NB4 (cell line): ENCODE results near the gene OXNAD1.

Experiments used
- MYC ChIP-seq: IDR thresholded peaks from 2 replicates; pipeline ENCODE4 v1.6.1; 2011; ENCODE audit warnings: low read depth, low read length
- POLR2A ChIP-seq: IDR thresholded peaks from 2 replicates; pipeline ENCODE4 v1.6.1; 2011; ENCODE audit warnings: mild to moderate bottlenecking; ENCODE audit not compliant: insufficient read length; ENCODE audit errors: extremely low read depth
- TF ChIP-seq, protein P1 (sequence below): IDR thresholded peaks from one replicate; pipeline ENCODE4 v1.5.1; 2012; ENCODE audit warnings: low read depth, low read length
- TF ChIP-seq, protein P2 (sequence below): IDR thresholded peaks from 2 replicates; pipeline ENCODE4 v1.6.1; 2011; ENCODE audit warnings: low read depth, low read length

DNA sequence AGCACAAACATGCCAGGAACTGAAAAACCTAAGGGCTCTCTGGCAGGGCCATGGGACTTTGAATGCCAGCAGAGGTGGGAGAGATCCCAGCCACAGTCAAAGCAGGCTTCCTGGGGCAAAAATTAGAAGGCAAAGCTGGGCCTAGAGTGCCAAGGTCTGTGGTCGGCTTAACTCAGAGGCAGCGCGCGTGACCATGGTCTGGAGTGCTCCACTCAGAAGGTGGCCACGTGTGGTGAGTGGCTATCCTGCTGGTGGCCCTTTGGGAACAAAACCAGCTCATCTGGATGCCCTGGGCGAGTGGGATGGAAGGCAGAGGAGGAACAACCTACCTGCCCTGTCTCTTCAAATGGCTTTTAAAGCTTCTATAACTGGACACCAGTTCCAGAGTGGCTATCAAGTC lies 63.1 kb downstream of the OXNAD1 start:
- TF ChIP-seq, protein P1, sequence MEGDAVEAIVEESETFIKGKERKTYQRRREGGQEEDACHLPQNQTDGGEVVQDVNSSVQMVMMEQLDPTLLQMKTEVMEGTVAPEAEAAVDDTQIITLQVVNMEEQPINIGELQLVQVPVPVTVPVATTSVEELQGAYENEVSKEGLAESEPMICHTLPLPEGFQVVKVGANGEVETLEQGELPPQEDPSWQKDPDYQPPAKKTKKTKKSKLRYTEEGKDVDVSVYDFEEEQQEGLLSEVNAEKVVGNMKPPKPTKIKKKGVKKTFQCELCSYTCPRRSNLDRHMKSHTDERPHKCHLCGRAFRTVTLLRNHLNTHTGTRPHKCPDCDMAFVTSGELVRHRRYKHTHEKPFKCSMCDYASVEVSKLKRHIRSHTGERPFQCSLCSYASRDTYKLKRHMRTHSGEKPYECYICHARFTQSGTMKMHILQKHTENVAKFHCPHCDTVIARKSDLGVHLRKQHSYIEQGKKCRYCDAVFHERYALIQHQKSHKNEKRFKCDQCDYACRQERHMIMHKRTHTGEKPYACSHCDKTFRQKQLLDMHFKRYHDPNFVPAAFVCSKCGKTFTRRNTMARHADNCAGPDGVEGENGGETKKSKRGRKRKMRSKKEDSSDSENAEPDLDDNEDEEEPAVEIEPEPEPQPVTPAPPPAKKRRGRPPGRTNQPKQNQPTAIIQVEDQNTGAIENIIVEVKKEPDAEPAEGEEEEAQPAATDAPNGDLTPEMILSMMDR = no peak
- TF ChIP-seq POLR2A (no peak), MYC (no peak)
- TF ChIP-seq, protein P2, sequence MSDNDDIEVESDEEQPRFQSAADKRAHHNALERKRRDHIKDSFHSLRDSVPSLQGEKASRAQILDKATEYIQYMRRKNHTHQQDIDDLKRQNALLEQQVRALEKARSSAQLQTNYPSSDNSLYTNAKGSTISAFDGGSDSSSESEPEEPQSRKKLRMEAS = no peak
